ENCODE measurements around the gene CLC.
"Not testable (repeated sequence)": the region's sequence is repeated elsewhere in the genome, so short reads cannot be mapped to it uniquely, and the experiment has no call there.

CLC gene

GRCh38 chr19:39728040-39728439, 9.8 kb downstream of the CLC start:
- DNase-seq = no peak

- no peak for DNase-seq
These were observed 10.6 kb downstream of the CLC start for GRCh38 chr19:39727070-39727800.

DNA sequence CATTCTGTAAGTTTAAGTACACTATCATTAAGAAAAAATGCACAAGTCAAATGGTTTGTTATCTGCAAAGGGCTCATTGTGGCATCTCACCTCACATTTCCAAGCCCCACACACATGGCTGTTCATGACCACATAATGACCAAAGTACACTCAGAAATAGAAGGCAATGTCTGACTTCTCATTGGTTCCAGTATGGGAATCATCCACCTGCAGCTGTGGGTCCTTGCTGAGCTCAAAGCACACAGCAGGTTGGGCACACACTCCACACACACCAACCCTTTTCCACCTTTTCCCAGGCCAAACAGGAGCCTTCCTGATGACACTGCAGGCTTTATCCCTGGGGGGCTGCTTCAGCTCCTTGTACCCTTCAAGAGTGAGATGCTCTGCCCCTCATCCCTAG, 11.8 kb downstream of the CLC start:
- no peak for DNase-seq

- not testable (repeated sequence) for DNase-seq
These were observed 17.7 kb downstream of the CLC start for GRCh38 chr19:39720144-39720543.

DNA sequence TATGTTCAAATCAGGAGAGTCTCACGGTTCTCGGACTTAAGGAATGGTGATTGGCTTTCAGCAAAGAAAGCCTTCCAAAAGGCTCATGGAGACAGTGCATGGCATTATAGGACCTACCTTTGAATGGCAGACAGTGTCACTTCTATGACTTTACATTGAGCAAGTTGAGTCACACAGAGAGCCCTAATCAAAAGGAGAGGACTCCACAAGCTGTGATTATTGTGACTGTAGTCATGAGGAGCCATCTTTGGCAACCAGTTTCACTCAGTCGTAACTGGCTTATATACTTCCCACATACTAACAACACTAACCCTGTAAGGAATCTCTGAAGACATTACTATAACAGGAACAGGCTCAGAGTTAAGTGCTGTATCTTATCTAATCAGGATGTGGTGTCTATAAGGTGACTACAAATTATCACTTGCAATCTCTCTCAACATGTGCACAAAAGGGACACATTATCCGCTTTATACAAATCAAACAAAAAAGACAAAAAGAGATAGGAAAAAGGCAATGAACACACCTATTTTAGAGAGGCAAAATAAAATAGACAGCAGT, 27.4 kb downstream of the CLC start:
- DNase-seq = no peak

- no peak for DNase-seq
These were observed 28.6 kb downstream of the CLC start for GRCh38 chr19:39709026-39709872.

DNA sequence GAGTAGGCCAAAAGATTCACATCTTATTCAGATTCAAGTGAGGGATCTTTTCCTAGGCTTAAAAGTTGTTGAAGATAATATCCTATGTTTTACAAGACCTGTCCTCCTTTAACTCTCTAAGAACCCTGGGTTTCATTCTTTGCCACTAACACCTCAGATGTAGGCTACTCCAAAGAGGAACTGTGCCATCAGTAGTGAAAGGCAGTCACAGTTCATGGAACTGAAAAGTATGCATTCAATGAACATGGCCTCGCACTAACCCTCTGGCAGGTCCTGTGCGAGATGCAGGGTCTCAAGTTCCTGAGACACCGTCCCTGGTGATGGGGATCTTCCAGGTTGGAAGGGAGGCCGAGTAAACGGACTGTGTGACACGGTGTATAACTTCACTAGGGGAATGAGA, 29.2 kb downstream of the CLC start:
- no peak for DNase-seq

DNA sequence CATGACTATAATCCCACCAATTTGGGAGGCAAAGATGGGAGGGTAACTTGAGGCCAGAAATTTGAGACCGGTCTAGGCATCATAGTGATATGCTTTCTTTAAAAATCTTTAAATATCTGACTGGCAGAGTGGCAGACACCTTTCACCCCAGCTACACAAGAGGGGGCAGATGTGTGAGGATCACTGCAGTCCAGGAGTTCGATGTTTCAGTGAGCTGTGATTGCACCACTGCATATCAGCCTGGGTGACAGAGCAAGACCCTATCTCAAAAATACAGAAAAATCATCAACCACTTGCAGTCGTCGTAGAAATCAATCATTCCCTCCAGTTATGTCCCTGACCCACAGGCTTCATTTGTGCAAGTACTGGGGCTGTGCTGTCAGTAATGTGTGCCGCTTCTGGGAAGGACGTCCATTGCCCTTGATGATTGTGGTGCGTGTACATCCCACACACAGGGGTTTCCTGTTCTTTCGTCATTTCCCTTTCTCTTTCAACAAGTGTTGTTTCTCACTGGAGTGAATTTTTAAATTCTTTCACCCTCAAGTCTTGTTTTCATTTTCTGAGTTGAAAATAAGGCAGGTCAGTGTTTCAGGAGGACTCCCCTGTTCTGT, 32.1 kb downstream of the CLC start:
- no peak for DNase-seq

- no peak for DNase-seq
These were observed 33.4 kb downstream of the CLC start, which contains the start of gene LGALS14 for GRCh38 chr19:39704181-39705044. Gene LGALS14, plus strand, starts transcription at chr19:39704481. Its CDS starts 48 bp downstream, at chr19:39704529.

GRCh38 chr19:39701291-39701690, 36.5 kb downstream of the CLC start:
- no peak for DNase-seq

GRCh38 chr19:39698535-39698934, 39.3 kb downstream of the CLC start:
- DNase-seq = no peak

- no peak for DNase-seq
These were observed 41.4 kb downstream of the CLC start for GRCh38 chr19:39696387-39696786.

DNA sequence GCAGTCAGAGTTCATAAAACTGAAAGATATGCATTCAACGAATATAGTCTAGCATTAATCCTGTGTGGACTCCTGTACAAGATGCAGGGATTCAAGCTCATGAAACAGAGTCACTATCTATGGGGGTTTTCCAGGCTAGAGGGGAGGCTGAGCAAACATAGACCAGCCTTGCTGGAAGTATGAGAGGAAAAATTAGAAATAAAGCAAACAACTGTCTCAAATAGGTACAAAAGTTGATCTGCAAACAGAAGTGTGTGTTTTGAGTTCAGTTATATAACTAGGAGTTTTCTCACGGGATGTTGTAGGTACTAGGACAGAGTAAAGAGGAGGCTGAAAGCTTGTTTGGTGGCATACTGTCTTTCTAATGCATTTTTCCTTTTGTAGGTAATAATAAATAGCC, 42.1 kb downstream of the CLC start:
- no peak for DNase-seq

DNA sequence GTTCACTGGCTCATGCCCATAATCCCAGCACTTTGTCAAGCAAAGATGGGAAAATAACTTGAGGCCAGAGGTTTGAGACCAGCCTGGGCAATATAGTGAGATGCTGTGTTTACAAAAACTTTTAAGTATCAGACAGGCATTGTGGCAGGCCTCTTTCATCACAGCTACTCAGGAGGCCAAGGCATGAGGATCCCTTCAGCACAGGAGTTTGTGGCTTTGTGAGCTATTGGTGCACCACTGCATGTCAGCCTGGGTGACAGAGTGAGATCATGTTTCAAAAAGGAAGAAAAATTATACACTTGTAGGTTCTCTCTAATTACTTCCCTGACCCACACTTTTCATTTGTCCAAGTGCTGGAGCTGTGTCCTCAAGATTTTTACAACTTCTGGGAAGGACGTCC, 45.0 kb downstream of the CLC start:
- DNase-seq = no peak

DNA sequence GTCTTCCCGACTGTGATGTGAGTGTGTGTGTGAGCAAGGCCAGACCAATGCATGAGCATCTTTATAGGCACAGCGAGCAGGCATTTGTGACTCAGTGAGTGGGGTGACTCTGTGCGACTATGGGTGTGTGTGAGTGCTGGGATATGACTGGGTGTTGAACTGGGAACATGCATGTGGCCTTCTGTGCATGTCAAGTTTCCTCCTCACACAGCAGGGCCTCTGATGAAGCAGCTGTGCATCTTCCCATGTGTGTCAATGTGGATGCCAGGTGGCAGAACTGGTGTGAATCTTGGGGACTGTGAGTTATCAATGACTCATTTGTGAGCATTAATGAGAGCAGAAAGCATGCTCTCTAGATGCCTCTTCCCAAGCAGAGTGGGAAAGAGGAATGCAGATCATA, 45.7 kb downstream of the CLC start:
- no peak for DNase-seq

GRCh38 chr19:39688637-39689036, 49.2 kb downstream of the CLC start:
- DNase-seq = not testable (repeated sequence)

- DNase-seq = no peak
These were observed 51.1 kb downstream of the CLC start for GRCh38 chr19:39686739-39687138.

DNA sequence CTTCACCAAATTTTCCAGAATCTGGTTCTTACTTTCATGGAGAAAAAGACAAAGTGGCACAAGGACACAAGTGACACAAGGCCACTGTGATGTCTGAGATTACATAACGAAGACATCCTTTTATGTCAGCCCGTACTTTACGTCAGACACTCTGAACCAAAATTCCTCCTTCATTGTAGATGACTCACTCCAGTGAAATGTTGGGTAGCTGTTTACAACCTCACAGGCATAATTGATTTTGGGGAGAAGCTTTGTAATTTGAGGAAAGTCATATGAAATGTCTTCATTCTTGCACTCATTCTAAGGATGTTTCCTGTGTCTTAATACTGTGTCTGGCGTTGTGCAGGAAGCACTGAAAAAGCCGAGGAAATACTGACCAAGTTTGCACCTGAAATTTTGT, 53.6 kb downstream of the CLC start:
- no peak for DNase-seq

GRCh38 chr19:39681416-39681815, 56.4 kb downstream of the CLC start:
- DNase-seq = no peak

Measured in activated naive CD4-positive, alpha-beta T cell (primary cell).